Activated T-helper 2 cell treated with anti-CD3 and anti-CD28 coated beads, Interferon-gamma antibody, Interleukin-2, Interleukin-4, amounts not matched to agents 10 μg/mL and 5 μg/mL and 100 μg/mL, durations not matched to agents 14 hours and 24 hours and 36 hours (primary cell): ENCODE measurements around the gene CYCS. TPM values are rescaled to one million over a fixed set of nuclear protein-coding genes. Genes with fewer than 3 reads are reported as not detected.
"Not testable (repeated sequence)": the region's sequence is repeated elsewhere in the genome, so short reads cannot be mapped to it uniquely, and the experiment has no call there.

Experiments
- DNase-seq: peaks from one replicate; pipeline ENCODE4 v3.0.0; 2021; ENCODE audit warnings: low spot score
- H3K27ac Mint-ChIP-seq: one replicate; pipeline ENCODE4 v1.8.0; 2021; ENCODE audit warnings: mixed read lengths
- H3K27me3 Mint-ChIP-seq: one replicate; pipeline ENCODE4 v1.8.0; 2021; ENCODE audit warnings: low read depth, mixed read lengths
- H3K36me3 Mint-ChIP-seq: one replicate; pipeline ENCODE4 v1.8.0; 2021; ENCODE audit warnings: low read depth, mixed read lengths
- H3K4me1 Mint-ChIP-seq: one replicate; pipeline ENCODE4 v1.8.0; 2021; ENCODE audit warnings: low read depth, mixed read lengths
- H3K4me3 Mint-ChIP-seq: one replicate; pipeline ENCODE4 v1.8.0; 2021; ENCODE audit warnings: low read depth, mild to moderate bottlenecking, moderate library complexity, mixed read lengths
- H3K9me3 Mint-ChIP-seq: one replicate; pipeline ENCODE4 v1.8.0; 2021; ENCODE audit warnings: mixed read lengths
- intact Hi-C: fragments of 100-400 bp; cut with micrococcal nuclease; formaldehyde crosslinking; loops from one replicate; pipeline ENCODE4 v1.15.1; 2023
- total RNA-seq: library from RNA; stranded (reverse); gene quantifications from 2 replicates; pipeline ENCODE4 v1.2.3, GENCODE V29; 2022

Gene CYCS
- total RNA-seq: 235 and 251 TPM in 2 replicates

DNA sequence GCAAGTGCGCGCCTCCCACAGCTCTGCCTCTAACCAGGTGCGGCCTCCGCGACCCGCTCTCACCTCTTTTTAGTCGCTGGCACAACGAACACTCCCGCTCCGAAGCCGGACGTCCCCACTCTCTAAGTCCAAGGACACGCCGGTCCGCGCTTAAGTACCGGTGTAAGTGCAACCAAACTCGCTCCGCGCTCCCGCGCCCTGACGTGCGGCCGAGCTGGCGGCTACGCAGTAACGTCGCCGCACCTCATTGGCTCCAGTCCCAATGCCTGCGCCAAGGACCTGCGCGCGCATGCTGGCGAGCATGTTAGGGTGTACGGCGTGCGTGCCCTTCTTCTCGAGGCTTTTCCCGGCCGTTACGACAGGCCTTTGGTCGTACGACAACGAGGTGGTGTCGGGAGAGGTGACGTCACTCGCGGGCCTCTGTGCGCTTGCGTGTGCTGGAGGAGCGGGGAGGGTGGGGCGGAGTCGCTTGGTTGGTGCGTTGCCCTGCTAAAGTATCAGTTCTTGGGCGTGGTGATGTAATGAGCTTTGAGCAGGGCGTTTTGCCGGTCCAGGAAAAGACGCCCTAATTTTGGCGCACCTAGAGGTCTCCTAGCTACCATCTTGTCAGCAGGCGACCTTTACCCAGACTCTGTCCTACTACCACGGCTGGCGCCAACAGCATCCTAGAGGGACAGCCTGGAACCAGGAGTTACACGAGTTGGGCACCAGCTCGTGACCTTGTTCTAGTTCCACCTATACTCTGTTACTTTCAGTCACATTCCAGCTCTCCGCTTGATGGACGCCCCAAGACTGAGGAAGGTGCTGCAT, at the start of gene CYCS:
Gene CYCS, minus strand, starts transcription at position 124 of the 810 bp plus-strand sequence. CDS start 1,141 bp downstream, outside the sequence.
- peak within 1 kb of the TSS; percentile 94 for H3K4me3 Mint-ChIP-seq
- intact Hi-C loops: loop anchor here (1.0 to 10.0 kb wide), 7 partner anchors 25 to 1941 kb away; partner anchors contain the start of gene NUP42
- no peaks in the 10 kb centered on the region for H3K27me3 Mint-ChIP-seq
- DNase-seq: peak; percentile 99
- H3K27ac Mint-ChIP-seq: peak within 1 kb of the TSS; percentile 97
- peaks cover 44% of the 10 kb centered on the region for H3K36me3 Mint-ChIP-seq
- H3K4me1 Mint-ChIP-seq: peaks cover 24% of the 10 kb centered on the region
- H3K9me3 Mint-ChIP-seq: no peaks in the 10 kb centered on the region

DNA sequence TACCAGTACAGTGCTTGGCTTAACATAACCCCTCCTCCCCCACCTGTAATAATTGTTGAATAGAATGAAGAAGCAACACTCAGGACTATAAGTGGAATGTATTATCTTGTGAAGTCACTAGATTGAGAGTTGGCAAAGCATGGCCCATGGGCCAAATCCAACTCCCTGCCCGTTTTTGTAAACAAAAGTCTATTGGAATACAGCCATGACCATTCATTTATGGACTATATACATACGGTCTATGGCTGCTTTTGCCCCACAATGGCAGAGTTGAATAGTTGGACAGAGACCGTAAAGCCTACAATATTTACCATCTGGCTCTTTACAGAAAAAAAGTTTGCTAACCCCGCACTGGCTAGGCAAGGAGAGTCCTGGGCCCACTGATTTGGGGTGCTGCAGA, 48.1 kb upstream of the CYCS start:
- no peak for DNase-seq
- peaks cover 2% of the 10 kb centered on the region for H3K27me3 Mint-ChIP-seq
- H3K36me3 Mint-ChIP-seq: peaks cover 3% of the 10 kb centered on the region
- H3K9me3 Mint-ChIP-seq: no peaks in the 10 kb centered on the region
- H3K27ac Mint-ChIP-seq: no peak overlapping the region
- peaks cover 2% of the 10 kb centered on the region for H3K4me1 Mint-ChIP-seq
- H3K4me3 Mint-ChIP-seq: no peak overlapping the region
- intact Hi-C loops: no loop called here

DNA sequence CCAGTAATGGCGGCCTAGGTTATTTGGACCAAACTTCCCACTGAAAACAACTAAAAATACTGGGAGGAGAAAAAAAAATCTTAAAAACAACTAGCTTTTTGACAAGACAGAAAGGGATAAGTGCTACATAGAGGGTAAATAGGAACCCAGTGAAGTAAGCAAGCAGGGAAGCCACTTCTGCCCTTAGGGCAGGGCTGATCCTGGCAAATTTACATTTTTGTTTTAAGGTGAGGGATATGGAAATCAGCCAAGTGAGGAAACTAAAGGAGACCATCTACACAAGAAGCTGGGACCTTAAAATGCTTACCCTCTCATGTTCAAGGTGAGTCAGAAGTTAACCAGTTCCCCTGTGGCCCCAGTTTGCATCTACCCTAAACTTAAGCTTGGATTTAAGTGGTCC, 46.5 kb upstream of the CYCS start:
- Mint-ChIP-seq H3K27ac (no peak overlapping the region), H3K9me3 (no peaks in the 10 kb centered on the region), H3K36me3 (no peaks in the 10 kb centered on the region), H3K4me3 (no peak overlapping the region), H3K27me3 (peaks cover 2% of the 10 kb centered on the region), H3K4me1 (no peaks in the 10 kb centered on the region)
- no peak for DNase-seq
- intact Hi-C loops: no loop called here

DNA sequence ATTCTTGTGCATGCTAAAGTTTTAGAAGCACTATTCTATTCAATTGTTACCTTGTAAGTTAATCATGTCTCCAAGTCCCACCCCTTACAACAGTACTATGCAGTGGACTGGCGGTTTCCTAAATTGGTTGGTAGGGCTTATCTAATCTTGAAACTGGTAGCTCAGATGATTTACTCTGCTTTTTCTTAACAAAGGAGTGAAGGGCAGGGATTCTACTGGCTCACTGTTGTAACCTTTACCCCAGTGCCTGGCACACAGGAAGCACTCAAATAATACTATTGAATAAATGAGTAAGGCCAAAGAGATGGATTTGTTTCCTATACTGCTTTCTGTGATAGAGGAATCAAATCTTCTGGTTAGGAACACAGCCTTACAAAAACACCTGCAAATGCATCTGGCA, 46.0 kb upstream of the CYCS start:
- Mint-ChIP-seq H3K36me3 (no peaks in the 10 kb centered on the region), H3K9me3 (no peaks in the 10 kb centered on the region), H3K4me1 (no peaks in the 10 kb centered on the region), H3K27me3 (peaks cover 2% of the 10 kb centered on the region), H3K4me3 (no peak overlapping the region), H3K27ac (no peak overlapping the region)
- no peak for DNase-seq
- intact Hi-C loops: no loop called here

DNA sequence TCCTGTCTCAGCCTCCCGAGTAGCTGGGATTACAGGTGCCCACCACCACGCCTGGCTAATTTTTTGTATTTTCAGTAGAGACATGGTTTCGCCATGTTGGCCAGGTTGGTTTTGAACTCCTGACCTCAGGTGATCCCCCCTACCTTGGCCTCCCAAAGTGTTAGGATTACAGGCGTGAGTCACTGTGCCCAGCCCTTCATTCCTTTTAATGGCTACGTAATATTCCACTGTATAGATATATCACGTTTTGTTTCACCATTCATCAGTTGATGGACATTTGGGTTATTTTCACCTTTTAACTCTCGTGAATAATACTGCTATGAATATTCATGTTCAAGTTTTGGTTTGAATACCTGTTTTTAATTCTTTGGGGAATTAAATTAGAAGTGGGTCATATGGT, 44.6 kb upstream of the CYCS start:
- intact Hi-C loops: no loop called here
- no peak overlapping the region for H3K4me3 Mint-ChIP-seq
- no peaks in the 10 kb centered on the region for H3K4me1 Mint-ChIP-seq
- H3K27ac Mint-ChIP-seq: no peak overlapping the region
- no peak for DNase-seq
- peaks cover 2% of the 10 kb centered on the region for H3K27me3 Mint-ChIP-seq
- H3K36me3 Mint-ChIP-seq: no peaks in the 10 kb centered on the region
- H3K9me3 Mint-ChIP-seq: no peaks in the 10 kb centered on the region

DNA sequence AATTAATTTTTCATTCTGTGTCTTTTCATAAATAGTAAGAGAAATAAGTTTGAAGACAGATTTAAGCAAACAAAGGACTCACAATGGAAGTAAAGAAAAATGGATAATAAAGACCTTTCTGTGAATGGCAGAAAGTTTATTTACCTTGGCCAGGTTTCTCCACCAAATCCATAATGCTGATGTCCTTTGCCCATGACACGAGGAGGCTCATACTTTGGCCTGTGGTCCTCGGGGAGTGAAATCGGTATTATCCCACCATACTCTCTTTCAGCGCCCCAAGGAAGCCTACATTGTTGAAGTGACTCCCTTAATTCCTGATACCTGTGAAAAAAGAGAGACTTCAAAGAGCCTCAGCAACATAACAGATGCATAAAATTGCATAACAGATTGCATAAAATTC, 43.1 kb upstream of the CYCS start:
- no peaks in the 10 kb centered on the region for H3K4me1 Mint-ChIP-seq
- peaks cover 2% of the 10 kb centered on the region for H3K27me3 Mint-ChIP-seq
- DNase-seq: no peak
- H3K36me3 Mint-ChIP-seq: no peaks in the 10 kb centered on the region
- no peaks in the 10 kb centered on the region for H3K9me3 Mint-ChIP-seq
- intact Hi-C loops: no loop called here
- H3K27ac Mint-ChIP-seq: no peak overlapping the region
- no peak overlapping the region for H3K4me3 Mint-ChIP-seq

DNA sequence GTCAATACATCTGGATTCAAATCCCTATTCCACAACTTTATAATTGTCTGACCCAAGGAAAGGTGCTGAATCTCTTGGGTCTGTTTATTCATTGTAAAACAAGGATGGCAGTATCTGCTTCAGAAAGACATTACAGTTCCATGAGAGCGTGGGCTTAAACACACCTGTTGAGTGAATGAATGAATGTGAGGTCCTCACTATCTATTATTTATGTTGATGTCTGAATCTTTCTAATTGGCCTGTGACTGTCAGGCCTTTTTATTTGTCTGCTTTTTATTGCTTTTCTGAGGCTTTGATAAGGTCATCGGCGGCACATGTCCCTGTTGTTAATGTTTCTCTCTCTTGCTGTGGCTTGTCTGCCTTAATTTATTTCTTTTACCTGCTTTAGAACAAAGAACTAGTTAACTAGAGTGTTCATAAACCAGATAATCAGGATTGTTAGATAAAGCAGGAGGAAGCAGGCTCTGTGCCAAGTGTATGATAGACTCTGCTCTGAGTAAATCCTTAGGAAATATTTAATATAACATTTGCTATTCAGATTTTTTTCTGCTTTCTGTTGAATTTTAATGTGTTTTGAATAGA, 42.3 kb upstream of the CYCS start:
- Mint-ChIP-seq H3K36me3 (no peaks in the 10 kb centered on the region), H3K9me3 (no peaks in the 10 kb centered on the region), H3K4me1 (no peaks in the 10 kb centered on the region), H3K27me3 (peaks cover 2% of the 10 kb centered on the region), H3K27ac (no peak overlapping the region), H3K4me3 (no peak overlapping the region)
- intact Hi-C loops: no loop called here
- DNase-seq: no peak

DNA sequence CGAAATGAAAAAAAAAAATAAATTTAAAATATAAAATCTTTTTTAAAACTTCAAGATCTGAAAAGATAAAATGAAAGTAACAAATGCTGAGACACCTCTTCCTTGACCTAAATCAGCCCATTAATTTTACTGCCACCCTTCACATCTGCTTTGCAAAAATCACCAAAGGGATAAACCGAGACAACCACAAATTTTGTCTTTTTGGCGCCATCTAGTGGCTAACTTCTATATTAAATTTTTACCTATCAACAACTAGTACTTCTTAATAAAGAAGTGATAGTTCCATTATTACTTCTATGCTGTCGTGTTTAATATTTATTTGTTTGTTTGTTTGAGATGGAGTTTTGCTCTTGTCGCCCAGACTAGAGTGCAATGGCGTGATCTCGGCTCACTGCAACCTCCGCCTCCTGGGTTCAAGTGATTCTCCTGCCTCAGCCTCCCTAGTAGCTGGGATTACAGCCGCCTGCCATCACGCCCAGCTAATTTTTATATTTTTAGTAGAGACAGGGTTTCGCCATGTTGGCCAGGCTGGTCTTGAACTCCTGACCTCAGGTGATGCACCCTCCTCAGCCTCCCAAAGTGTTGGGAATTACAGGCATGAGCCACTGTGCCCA, 35.0 kb upstream of the CYCS start:
- DNase-seq: not testable (repeated sequence)

DNA sequence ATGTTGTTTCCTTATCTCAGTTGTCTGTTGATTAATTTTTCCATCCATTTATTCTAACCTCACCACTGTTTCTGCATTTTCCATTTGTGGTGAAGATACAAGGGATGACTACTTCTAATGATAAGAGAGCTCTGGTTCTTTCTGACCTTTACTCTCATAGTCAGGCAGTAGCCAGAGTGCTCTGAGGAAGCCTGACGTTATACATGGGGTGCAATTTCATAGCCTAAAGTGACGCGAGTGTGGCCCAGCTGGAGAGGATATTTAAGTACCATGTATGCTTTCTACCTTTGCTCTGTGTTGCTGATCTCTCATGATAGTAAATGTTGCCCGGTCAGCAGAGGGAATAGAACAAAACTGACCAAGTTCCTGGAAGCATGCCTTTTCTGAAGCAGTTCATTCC, 33.9 kb upstream of the CYCS start:
- DNase-seq: no peak
- intact Hi-C loops: no loop called here
- peaks cover 5% of the 10 kb centered on the region for H3K4me1 Mint-ChIP-seq
- H3K36me3 Mint-ChIP-seq: peaks cover 5% of the 10 kb centered on the region
- H3K27me3 Mint-ChIP-seq: no peaks in the 10 kb centered on the region
- no peak overlapping the region for H3K27ac Mint-ChIP-seq
- no peak overlapping the region for H3K4me3 Mint-ChIP-seq
- no peaks in the 10 kb centered on the region for H3K9me3 Mint-ChIP-seq

More for the DNA sequence above, 35.0 kb upstream of the CYCS start:
- H3K4me3 Mint-ChIP-seq, H3K27ac Mint-ChIP-seq, H3K36me3 Mint-ChIP-seq, H3K9me3 Mint-ChIP-seq, H3K4me1 Mint-ChIP-seq, H3K27me3 Mint-ChIP-seq: not testable (repeated sequence)
- intact Hi-C loops: loop anchor here (2.0 to 5.0 kb wide), 2 partner anchors 35 to 63 kb away; partner anchors contain the start of gene CYCS

DNA sequence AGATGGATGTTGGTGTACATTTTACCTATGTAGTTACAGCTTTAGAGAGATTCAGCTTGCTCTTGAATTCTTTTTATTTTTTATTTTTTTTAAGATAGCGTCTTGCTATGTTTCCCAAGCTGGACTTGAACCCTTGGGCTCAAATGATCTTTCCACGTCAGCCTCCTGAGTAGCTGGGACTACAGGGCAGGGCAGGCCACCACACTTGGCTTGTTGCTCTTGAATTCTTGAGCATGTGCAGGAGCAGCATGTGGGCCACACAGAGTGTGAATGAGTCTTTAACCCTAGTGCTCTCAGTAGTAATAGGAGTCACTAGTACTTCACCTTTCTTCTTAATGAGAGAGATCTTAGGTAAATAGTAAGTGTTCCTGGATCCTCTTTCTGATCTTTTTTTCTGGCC, 26.7 kb upstream of the CYCS start:
- Mint-ChIP-seq H3K36me3 (peaks cover 13% of the 10 kb centered on the region), H3K4me1 (peaks cover 18% of the 10 kb centered on the region), H3K27ac (peak overlapping the region; percentile 69), H3K4me3 (no peak overlapping the region), H3K27me3 (no peaks in the 10 kb centered on the region), H3K9me3 (no peaks in the 10 kb centered on the region)
- intact Hi-C loops: loop anchor here (2.0 kb wide), 1 partner anchor 27 kb away; the partner anchor contains the start of gene CYCS
- DNase-seq: no peak

DNA sequence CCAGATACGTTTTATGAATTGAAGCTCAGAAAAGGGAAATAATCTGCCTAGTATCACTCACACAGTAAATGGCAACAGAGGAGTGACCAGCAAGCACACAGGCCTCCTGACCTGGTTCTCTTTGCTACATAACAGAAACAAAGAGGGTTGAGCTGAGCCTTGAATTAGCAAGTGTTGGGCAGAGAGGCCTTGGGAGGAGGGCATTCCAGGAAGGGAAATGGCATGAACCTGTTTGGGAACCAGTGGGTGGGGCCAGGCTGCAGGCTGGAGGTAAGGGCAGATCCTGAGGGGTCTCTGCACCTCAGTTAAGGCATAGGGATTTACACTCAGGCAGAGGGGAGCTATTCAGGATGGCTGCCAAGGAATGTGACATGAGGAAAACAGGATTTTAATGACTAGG, 24.8 kb upstream of the CYCS start:
- Mint-ChIP-seq H3K9me3 (no peaks in the 10 kb centered on the region), H3K36me3 (peaks cover 13% of the 10 kb centered on the region), H3K4me3 (no peak overlapping the region), H3K4me1 (peaks cover 18% of the 10 kb centered on the region), H3K27ac (peak overlapping the region; percentile 91), H3K27me3 (no peaks in the 10 kb centered on the region)
- DNase-seq: no peak
- intact Hi-C loops: loop anchor here (2.0 kb wide), 1 partner anchor 25 kb away; the partner anchor contains the start of gene CYCS

DNA sequence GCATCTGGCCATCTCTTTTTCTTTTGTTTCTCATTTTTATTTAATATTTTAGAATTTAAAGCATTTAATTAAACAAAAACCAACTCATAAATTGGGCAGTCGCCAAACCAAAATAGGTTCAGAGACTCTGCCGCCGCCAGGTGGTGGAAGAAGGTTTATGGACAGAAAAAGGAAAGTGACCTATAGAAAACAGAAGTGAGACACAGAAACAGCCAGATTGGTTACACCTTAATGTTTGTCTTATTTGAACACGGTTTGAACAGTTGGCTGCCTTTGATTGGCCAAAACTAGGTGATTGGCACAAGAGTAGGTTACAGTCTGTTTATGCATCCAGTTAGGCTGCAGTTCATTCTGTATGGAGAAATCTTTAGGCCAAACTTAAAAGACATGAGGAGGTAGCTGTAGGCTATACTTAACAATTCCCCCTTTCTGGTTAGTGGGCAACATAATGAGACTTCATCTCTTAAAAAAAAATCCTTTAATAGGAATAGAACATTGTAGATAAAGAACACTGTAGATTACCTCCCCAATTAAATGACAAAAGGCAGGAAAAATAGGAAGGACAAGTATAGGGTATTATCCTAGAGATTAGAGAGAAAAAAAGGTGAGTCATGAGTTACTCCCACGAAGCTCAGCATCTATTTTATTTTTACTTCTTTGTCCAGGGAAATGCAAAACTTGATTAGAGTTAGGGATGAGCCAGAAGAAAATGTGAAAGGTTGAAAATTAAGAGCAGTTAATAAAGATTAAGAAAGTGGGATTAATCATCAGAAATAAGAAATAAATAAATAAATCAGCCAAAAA, 23.9 kb upstream of the CYCS start:
- H3K4me3 Mint-ChIP-seq: no peak overlapping the region
- intact Hi-C loops: no loop called here
- no peaks in the 10 kb centered on the region for H3K27me3 Mint-ChIP-seq
- H3K4me1 Mint-ChIP-seq: peaks cover 18% of the 10 kb centered on the region
- peaks cover 8% of the 10 kb centered on the region for H3K36me3 Mint-ChIP-seq
- no peak overlapping the region for H3K27ac Mint-ChIP-seq
- DNase-seq: no peak
- no peaks in the 10 kb centered on the region for H3K9me3 Mint-ChIP-seq
